Measurements from ENCODE around the gene SRGAP2C.
"Not testable (repeated sequence)": the region's sequence is repeated elsewhere in the genome, so short reads cannot be mapped to it uniquely, and the experiment has no call there.

SRGAP2C gene

DNA sequence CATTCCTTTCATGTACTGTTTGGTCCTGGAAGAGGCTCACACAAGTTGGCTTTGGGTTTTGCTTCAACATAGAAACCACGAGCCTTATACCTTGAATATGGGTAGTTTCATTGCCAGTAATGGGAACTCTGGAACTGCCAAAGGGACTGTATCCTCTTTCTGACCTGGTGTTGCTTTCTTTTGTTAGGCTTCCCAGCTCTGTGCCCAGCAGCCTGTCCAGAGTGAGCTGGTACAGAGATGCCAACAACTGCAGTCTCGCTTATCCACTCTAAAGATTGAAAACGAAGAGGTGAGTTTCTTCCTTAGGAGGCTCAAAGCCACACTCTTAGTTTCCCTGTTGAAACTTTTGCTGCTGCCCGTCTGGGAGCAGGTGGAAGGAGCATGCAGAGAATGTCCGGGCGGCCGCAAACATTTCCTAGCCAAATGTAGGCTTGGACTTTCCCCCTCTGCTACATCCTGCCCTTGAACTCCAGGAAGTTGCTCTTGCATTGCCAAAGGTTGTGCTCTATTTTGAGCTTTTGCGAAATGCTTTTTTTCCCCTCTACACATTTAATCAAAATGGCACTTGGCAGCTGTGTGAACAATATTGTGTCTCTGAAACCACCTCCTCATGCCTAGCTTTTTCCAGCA lies 201.7 kb downstream of the SRGAP2C start:
- DNase-seq (ENCODE audit: low spot score); in situ Hi-C loops (cut with MboI; ENCODE audit: low sequenced_read_pairs, unreplicated experiment): not testable (repeated sequence)

DNA sequence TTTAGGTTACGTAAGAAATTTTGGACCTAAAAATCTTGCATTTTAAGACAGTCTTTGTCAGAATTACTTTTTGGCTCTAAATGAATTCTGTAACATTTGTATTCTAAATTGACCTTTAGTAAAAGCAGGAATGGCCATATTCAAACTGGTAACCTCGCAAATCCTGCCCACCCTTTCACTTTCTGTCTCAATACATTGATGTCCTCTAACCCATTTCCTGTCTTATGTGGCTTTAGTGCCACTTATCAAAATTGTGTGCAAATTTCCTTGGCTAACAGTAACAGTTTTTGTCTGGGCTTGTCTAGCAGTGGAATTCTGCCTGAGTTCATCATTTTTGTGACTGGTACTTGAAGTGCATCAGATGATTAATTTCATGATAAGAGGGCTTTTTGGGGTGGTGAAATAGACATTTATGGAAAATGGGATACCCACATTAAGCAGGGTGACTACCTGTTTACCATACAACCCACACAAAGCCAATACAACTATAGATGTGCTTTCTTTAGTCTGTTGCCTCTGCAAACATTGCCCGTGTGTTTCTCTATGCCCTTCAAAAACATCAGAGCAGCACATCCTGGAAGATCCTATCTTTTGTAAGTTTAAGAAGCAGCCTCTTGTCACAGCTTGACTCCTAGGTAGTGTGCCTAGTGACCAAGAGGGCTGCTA lies 205.3 kb downstream of the SRGAP2C start:
- DNase-seq (ENCODE audit: low spot score); in situ Hi-C loops (cut with MboI; ENCODE audit: low sequenced_read_pairs, unreplicated experiment): not testable (repeated sequence)

DNA sequence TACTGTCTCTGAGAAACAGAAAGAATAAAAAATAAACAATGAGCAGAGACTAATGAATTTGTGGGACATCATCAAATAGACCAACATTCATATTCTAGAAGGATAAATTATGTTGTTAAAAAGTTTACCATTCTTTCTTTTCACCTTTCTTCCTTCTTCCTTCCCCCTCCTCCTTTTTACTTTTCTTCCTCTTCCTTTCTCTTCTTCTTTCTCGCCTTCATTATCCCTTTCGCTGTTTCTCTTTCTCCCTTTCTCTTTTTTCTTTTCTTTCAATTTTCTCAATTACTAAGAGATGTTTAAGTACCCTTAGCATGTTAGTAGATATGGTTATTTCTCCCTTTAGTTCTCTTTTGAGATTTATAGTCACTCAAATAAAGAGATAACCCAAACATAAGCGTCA lies 207.4 kb downstream of the SRGAP2C start:
- DNase-seq (ENCODE audit: low spot score); in situ Hi-C loops (cut with MboI; ENCODE audit: low sequenced_read_pairs, unreplicated experiment): not testable (repeated sequence)

DNA sequence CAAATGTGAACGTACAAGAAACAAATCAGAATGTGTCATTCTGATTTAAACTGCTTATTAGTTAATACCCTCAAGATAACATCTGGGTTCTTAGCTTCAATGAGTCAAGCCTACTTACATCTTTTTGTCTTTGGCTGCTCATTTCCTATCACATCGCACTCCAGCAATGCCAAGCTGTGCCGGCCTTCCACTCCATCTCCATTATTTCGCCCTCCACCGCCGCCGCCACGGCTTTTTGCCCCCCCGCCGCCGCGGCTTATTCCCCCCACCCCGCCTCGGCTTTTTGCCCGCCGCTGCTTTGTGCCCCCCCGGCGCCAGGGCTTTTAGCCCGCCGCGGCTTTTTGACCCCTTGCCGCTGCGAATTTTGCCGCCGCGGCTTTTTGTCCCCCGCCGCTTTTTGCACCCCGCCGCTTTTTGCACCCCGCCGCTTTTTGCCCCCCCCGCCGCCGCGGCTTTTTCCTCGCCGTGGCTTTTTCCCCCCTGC lies 211.0 kb downstream of the SRGAP2C start:
- in situ Hi-C loops (cut with MboI; ENCODE audit: low sequenced_read_pairs, unreplicated experiment), result not testable (repeated sequence)

DNA sequence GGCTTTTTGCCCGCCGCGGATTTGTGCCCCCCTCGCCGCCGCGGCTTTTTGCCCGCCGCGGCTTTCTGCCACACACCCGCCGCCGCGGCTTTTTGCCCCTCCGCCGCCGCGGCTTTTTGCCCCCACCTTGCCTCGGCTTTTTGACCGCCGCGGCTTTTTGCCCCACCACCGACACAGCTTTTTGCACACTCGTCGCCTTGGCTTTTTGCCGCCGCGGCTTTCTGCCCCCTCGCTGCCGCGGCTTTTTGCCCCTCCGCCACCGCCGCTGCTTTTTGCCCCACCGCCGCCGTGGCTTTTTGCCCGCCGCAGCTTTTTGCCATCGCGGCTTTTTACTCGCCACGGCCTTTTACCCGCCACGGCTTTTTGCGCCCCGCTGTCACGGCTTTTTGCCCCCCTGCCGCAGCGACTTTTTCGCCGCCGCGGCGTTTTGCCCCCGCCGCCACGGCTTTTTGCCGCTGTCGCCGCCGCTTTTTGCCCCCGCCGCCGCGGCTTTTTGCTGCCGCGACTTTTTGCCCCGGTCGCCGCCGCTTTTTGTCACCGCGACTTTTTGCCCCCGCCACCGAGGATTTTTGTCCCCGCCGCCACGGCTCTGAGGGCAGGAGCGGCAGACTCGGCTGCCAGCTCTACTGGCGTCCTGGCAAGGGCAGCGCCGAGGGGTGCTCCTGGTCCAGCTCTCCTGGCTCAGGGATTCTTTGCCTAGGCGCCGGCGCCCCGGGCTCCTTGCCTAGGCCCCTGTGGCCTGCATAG lies 211.7 kb downstream of the SRGAP2C start:
- DNase-seq (ENCODE audit: low spot score); in situ Hi-C loops (cut with MboI; ENCODE audit: low sequenced_read_pairs, unreplicated experiment): not testable (repeated sequence)

More for the DNA sequence above, 211.0 kb downstream of the SRGAP2C start:
- not testable (repeated sequence) for DNase-seq (ENCODE audit: low spot score)

DNA sequence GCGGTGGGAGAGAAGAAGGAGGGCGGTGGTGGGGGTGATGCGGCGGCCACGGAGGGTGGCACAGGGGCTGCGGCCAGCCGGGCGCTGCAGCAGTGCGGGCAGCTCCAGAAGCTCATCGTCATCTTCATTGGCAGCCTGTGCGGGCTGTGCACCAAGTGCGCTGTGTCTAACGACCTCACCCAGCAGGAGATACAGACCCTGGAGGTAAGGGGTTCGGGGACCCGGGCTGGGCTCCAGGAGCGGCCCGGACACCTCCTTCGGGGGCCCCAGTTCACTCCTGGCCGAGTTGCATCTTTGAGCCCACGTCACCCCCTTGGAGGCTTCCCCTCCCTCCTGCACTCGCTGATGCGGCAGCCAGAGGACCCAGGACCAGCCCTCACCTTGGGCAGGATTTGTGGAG lies 212.3 kb downstream of the SRGAP2C start:
- in situ Hi-C loops (cut with MboI; ENCODE audit: low sequenced_read_pairs, unreplicated experiment), result not testable (repeated sequence)

DNA sequence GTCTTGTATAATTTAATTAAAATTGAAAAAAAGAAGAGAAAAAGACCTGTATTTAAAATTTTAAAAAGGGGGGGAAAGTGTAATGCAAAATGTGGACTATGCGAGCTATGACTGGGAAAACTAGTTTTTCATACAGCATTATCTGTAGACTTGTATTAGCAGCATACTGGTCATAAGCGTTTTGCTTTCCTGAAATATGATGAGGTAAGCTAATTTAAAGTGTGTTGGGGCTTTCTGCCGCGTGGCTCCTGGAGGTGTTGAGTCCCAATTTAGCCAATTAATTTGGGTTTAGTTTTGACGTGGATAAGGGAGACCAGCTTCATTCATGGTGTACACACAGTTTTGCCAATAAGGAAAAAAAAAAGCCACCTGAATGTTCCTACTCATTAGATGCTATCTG lies 214.4 kb downstream of the SRGAP2C start:
- in situ Hi-C loops (cut with MboI; ENCODE audit: low sequenced_read_pairs, unreplicated experiment); DNase-seq (ENCODE audit: low spot score): not testable (repeated sequence)

More for the DNA sequence above, 212.3 kb downstream of the SRGAP2C start:
- not testable (repeated sequence) for DNase-seq (ENCODE audit: low spot score)

DNA sequence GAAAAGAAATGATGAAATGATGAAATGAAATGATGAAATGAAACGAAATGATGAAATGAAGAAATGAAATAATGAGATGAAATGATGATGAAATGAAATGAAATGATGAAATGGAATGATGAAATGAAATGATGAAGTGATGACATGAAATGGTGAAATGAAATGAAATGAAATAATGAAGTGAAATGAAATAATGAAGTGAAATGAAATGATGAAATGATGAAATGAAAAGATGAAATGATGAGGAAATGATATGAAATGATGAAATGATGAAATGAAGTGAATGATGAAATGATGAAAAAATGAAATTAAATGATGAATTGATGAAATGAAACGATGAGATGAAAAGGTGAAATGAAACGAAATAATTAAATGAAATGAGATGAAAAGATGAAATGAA lies 215.3 kb downstream of the SRGAP2C start:
- in situ Hi-C loops (cut with MboI; ENCODE audit: low sequenced_read_pairs, unreplicated experiment); DNase-seq (ENCODE audit: low spot score): not testable (repeated sequence)

DNA sequence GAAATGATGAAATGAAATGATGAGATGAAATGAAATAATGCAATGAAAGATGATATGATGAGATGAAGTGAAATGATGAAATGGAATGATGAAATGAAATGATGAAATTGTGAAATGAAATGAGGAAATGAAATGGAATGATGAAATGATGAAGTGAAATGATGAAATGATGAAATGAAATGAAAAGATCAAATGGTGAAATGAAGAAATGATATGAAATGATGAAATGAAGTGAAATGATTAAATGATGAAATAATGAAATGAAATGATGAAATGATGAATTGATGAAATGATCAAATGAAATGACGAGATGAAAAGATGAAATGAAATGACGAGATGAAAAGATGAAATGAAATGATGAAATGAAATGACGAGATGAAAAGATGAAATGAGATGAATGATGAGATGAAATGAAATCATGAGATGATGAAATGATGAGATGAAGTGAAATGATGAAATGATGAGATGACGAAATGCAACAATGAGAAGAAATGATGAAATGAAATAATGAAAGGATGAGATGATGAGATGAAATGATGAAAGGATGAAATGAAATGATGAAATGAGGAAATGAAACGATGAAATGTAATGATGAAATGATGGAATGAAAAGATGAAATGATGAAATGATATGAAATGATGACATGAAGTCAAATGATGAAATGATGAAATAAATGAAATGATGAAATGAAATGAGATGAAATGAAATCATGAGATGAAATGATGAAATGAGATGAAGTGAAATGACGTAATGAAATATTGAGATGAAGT lies 216.0 kb downstream of the SRGAP2C start:
- DNase-seq (ENCODE audit: low spot score); in situ Hi-C loops (cut with MboI; ENCODE audit: low sequenced_read_pairs, unreplicated experiment): not testable (repeated sequence)

DNA sequence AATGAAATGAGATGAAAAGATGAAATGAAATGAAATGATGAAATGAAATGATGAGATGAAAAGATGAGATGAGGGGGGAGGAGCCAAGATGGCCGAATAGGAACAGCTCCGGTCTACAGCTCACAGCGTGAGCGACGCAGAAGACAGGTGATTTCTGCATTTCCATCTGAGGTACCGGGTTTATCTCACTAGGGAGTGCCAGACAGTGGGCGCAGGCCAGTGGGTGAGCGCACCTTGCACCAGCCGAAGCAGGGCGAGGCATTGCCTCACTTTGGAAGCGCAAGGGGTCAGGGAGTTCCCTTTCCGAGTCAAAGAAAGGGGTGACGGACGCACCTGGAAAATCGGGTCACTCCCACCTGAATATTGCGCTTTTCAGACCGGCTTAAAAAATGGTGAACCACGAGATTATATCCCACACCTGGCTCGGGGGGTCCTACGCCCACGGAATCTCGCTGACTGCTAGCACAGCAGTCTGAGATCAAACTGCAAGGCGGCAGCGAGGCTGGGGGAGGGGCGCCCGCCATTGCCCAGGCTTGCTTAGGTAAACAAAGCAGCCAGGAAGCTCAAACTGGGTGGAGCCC lies 216.7 kb downstream of the SRGAP2C start:
- in situ Hi-C loops (cut with MboI; ENCODE audit: low sequenced_read_pairs, unreplicated experiment); DNase-seq (ENCODE audit: low spot score): not testable (repeated sequence)

DNA sequence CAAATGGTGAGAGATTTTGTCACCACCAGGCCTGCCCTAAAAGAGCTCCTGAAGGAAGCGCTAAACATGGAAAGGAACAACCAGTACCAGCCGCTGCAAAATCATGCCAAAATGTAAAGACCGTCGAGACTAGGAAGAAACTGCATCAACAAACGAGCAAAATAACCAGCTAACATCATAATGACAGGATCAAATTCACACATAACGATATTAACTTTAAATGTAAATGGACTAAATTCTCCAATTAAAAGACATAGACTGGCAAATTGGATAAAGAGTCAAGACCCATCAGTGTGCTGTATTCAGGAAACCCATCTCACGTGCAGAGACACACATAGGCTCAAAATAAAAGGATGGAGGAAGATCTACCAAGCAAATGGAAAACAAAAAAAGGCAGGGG lies 218.5 kb downstream of the SRGAP2C start:
- in situ Hi-C loops (cut with MboI; ENCODE audit: low sequenced_read_pairs, unreplicated experiment); DNase-seq (ENCODE audit: low spot score): not testable (repeated sequence)

DNA sequence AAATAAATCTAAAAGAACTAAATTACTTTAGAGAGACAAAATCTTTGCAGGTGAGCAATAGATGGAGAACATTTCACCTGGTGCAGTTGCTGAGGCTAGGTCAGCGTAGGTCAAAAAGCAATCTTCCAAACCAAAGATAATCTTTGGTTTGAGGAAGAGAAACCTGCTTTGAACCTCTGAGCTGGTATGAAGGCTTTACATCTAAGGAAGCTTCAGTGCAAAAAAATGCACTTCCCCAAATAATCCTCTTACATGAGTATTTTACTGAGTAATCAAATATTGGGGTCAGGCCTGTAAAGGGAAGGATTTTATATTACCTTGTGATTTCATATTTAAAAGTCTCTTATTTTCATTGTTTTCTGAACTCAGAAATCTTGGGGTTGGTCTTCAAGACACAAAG lies 223.6 kb downstream of the SRGAP2C start:
- no peak for DNase-seq (ENCODE audit: low spot score)
- TF ChIP-seq, protein P1, sequence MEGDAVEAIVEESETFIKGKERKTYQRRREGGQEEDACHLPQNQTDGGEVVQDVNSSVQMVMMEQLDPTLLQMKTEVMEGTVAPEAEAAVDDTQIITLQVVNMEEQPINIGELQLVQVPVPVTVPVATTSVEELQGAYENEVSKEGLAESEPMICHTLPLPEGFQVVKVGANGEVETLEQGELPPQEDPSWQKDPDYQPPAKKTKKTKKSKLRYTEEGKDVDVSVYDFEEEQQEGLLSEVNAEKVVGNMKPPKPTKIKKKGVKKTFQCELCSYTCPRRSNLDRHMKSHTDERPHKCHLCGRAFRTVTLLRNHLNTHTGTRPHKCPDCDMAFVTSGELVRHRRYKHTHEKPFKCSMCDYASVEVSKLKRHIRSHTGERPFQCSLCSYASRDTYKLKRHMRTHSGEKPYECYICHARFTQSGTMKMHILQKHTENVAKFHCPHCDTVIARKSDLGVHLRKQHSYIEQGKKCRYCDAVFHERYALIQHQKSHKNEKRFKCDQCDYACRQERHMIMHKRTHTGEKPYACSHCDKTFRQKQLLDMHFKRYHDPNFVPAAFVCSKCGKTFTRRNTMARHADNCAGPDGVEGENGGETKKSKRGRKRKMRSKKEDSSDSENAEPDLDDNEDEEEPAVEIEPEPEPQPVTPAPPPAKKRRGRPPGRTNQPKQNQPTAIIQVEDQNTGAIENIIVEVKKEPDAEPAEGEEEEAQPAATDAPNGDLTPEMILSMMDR (IDR thresholded peaks at IDR 0.05; ENCODE audit: borderline replicate concordance, control extremely low read depth, extremely low read depth, insufficient read depth, missing control alignments), result no peak
- in situ Hi-C loops (cut with MboI; ENCODE audit: low sequenced_read_pairs, unreplicated experiment), result no loop called here

Data from GM13976 (cell line).